HL-60 (cell line): ENCODE data around the gene SECISBP2.

ENCODE experiments used
- DNase-seq, 2 experiments: peaks; one replicate each; pipeline ENCODE4 v3.0.0-alpha.2; 2010 to 2020; ENCODE audit warnings: low read depth in 1 of 2, low spot score in 1 of 2
- H3K27ac ChIP-seq: fragments of 250-450 bp; sonication (Bioruptor Pico); replicated peaks from 2 replicates; pipeline ENCODE4 v1.5.1; 2020; ENCODE audit warnings: mild to moderate bottlenecking, moderate library complexity
- H3K27me3 ChIP-seq: fragments of 250-450 bp; sonication (Bioruptor Pico); 2 replicates; pipeline ENCODE4 v1.5.1; 2021; ENCODE audit warnings: mild to moderate bottlenecking, moderate library complexity; ENCODE audit not compliant: insufficient read depth, poor library complexity, severe bottlenecking
- H3K4me3 ChIP-seq: replicated peaks from 2 replicates; pipeline ENCODE4 v1.5.1; 2011; ENCODE audit warnings: mild to moderate bottlenecking, control low read depth, low read length; ENCODE audit not compliant: insufficient read depth
- CTCF ChIP-seq: IDR thresholded peaks from one replicate; pipeline ENCODE4 v1.5.1; 2011; ENCODE audit warnings: low read length, control low read depth, inconsistent platforms; ENCODE audit not compliant: insufficient read depth
- GABPA ChIP-seq: IDR thresholded peaks from 2 replicates; pipeline ENCODE4 v1.6.1; 2012; ENCODE audit warnings: low read depth
- POLR2AphosphoS5 ChIP-seq: IDR thresholded peaks from 2 replicates; pipeline ENCODE4 v1.6.1; 2012; ENCODE audit warnings: low read depth
- REST ChIP-seq: IDR thresholded peaks from 2 replicates; pipeline ENCODE4 v1.6.1; 2012; ENCODE audit warnings: low read depth; ENCODE audit not compliant: insufficient replicate concordance
- SPI1 ChIP-seq: IDR thresholded peaks from 2 replicates; pipeline ENCODE4 v1.6.1; 2012; ENCODE audit warnings: low read depth, mild to moderate bottlenecking, borderline replicate concordance

Gene SECISBP2

GRCh38 chr9:89363921-89364665, 45.8 kb downstream of the SECISBP2 start:
- no peaks in the 10 kb centered on the region for H3K27me3 ChIP-seq
- no peak overlapping the region for H3K27ac ChIP-seq
- no peak for DNase-seq
- TF ChIP-seq POLR2AphosphoS5 (peak; percentile 32; the same call in 1 of the 2 replicates), CTCF (no peak)
- H3K4me3 ChIP-seq, result no peak overlapping the region

GRCh38 chr9:89364666-89365531, 46.6 kb downstream of the SECISBP2 start:
- TF ChIP-seq CTCF (no peak), REST (no peak), SPI1 (no peak), POLR2AphosphoS5 (no peak), GABPA (no peak)
- no peak for DNase-seq
- no peaks in the 10 kb centered on the region for H3K27me3 ChIP-seq
- no peak overlapping the region for H3K27ac ChIP-seq
- no peak overlapping the region for H3K4me3 ChIP-seq

GRCh38 chr9:89365532-89365912, 47.2 kb downstream of the SECISBP2 start:
- TF ChIP-seq GABPA, result no peak
- no peak for TF ChIP-seq CTCF
- TF ChIP-seq REST, result no peak
- TF ChIP-seq SPI1, result no peak
- Histone ChIP-seq H3K27ac (no peak overlapping the region), H3K4me3 (no peak overlapping the region), H3K27me3 (no peaks in the 10 kb centered on the region)
- DNase-seq, result no peak
